Choroid plexus epithelial cell (primary cell): ENCODE data around the gene LHX4.

ENCODE experiments used
- DNase-seq: peaks from one replicate; pipeline ENCODE4 v3.0.0-alpha.2; 2010; ENCODE audit warnings: low read depth
- H3K4me3 ChIP-seq: 2 replicates; pipeline ENCODE4 v1.5.1; 2011; ENCODE audit warnings: low read depth, mild to moderate bottlenecking, control low read depth, low read length, moderate library complexity
- TF ChIP-seq, protein P1 (sequence below): conservative IDR thresholded peaks from 2 replicates; pipeline ENCODE4 v1.5.1; 2011; ENCODE audit warnings: low read depth, mild to moderate bottlenecking, control low read depth, inconsistent platforms, low read length, moderate library complexity

LHX4 gene

DNA sequence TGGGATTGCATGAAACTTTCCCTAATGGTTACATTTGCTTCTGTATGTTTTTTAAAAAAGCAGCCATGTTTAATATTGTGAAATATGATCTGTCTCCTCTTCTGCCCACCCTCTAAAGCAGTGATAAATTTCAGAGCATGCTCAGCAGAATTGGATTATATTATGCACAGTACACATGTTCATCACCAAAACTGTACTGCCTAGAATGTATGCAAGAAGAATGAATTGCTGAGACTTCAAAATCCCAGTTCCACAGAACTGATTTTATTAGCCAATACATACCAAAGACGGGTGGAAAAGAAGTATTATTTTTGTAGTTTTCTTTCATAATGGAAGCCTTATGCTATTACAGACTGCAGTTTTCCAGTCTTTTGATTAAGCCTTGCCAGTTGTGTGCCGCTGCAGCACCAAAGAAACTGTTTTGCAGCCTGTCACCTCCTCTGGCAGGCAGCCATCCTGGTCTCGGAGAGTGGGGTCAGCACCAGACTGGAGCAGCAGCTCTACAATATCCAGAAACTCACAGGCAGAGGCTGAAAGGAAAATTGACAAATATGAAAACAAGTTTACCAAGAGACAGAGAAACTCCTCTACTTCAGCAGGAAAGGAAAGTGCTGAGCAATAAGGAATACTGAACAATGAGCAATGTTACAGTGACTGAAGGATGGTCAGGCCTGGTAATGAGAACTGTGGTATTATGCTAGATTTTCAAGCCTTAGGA is 58.1 kb downstream of the LHX4 start:
- no peak for DNase-seq
- no peak overlapping the region for H3K4me3 ChIP-seq
- TF ChIP-seq, protein P1, sequence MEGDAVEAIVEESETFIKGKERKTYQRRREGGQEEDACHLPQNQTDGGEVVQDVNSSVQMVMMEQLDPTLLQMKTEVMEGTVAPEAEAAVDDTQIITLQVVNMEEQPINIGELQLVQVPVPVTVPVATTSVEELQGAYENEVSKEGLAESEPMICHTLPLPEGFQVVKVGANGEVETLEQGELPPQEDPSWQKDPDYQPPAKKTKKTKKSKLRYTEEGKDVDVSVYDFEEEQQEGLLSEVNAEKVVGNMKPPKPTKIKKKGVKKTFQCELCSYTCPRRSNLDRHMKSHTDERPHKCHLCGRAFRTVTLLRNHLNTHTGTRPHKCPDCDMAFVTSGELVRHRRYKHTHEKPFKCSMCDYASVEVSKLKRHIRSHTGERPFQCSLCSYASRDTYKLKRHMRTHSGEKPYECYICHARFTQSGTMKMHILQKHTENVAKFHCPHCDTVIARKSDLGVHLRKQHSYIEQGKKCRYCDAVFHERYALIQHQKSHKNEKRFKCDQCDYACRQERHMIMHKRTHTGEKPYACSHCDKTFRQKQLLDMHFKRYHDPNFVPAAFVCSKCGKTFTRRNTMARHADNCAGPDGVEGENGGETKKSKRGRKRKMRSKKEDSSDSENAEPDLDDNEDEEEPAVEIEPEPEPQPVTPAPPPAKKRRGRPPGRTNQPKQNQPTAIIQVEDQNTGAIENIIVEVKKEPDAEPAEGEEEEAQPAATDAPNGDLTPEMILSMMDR: no peak

DNA sequence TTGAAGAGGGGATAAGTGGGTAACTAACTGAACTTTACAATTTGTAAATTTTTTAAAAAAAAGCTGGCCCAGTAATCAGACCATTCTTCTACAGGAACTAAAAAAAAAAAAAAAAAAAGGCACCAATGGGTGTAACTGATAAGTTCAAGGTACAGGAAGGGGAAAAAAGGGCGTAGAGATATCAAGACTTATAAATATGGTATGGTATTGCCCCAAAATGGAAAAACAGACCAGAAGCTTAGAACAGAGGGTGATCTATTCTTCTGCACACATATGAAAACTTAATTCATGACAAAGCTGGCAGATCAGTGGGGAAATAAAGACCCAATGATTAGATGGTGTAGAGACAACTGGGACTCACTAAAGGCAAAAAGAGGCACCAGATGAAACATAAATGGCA is 58.9 kb downstream of the LHX4 start:
- TF ChIP-seq, protein P1: no peak
- DNase-seq: no peak
- no peak overlapping the region for H3K4me3 ChIP-seq

DNA sequence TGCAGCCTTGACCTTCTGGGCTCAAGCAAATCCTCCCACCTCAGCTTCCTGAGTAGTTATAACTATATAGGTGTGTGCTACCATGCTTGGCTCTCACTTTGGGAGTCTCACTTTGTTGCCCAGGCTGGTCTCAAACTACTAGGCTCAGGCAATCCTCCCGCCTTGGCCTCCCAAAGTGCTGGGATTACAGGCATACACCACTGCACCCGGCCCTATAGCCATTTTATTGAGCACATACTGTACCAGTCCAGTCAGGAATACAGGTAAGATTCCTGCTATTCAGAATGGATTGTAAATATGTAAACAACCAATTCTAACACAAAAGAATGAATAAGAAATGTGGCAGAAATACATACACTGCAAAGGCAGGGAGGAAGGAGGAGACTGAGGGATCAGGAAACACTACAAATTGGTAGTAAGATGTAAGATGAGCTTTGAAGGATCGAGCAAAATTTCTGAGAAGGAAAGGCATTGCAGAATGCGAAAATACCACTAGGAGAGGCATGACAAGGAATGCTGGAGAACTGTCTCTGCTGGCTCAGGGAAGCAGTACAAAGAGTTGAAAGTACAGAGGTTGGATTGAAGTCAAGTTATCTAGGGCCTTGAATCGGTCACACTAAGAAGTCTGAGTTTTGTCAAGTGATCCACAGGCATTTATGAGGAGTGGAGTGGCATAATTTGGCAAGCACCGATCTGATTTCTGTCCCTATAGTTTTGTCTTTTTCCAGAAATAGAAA is 60.4 kb downstream of the LHX4 start:
- H3K4me3 ChIP-seq: no peak overlapping the region
- no peak for DNase-seq
- TF ChIP-seq, protein P1: no peak

DNA sequence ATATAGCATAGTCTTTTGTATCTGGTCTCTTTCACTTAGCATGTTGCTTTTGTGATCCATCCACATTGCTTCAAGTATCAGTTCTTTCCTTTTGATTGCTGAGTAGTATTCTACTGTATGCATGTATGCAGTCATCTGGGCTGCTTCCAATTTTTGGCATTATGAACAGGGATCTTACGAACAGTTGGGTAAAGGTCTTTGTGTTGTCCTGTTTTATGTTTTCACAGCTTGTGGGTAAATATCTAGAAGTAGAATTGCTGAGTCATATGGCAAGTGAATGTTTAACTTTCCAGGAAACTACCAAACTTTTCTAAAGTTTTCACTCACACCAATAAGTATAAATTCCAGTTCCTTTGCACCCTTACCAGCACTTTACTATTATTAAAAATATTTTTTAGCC is 60.9 kb downstream of the LHX4 start:
- TF ChIP-seq, protein P1: no peak
- no peak overlapping the region for H3K4me3 ChIP-seq
- peak; percentile 49 for DNase-seq

DNA sequence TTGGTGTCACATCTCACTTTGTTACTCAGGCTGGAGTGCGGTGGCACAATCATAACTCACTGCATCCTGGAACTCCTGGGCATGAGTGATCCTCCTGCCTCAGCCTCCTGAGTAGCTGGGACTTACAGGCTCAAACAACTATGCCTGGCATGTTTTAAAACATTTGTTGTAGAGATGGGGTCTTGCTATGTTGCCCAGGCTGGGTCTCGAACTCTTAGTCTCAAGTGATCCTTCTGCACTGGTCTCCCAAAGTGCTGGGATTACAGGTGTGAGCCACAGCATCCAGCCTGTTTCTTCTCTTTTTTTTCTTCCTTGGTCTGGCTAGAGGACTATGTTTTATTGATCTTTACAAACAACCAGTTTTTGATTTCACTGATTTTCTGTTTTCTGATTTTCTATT is 64.6 kb downstream of the LHX4 start:
- no peak overlapping the region for H3K4me3 ChIP-seq
- DNase-seq: no peak
- TF ChIP-seq, protein P1: no peak

DNA sequence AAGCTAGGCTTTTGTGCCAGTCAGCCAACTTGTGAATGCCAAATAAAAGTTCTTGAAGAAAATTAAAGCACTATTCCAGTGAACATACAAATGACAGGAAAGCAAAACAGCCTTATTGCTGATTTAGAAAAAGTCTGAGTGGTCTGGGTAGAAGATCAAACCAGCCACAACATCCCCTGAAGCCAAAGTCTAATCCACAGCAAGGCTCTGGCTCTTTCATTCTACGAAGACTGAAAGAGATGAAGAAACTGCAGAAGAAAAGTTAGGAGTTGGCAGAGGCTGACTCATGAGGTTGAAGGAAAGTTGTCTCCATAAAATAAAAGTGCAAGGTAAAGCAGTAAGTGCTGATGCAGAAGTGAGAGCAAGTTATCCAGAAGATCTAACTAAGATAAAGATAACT is 65.9 kb downstream of the LHX4 start:
- TF ChIP-seq, protein P1: no peak
- H3K4me3 ChIP-seq: no peak overlapping the region
- no peak for DNase-seq
